ENCODE data around the gene OR1N1. TPM values are rescaled to one million over a fixed set of nuclear protein-coding genes. Genes with fewer than 3 reads are reported as not detected.

Gene OR1N1
- total and polyA plus RNA-seq, 2 of the 4 experiments (the other 2 are of a cell fraction): not detected

GRCh38 chr9:122518226-122518625 is 8.9 kb downstream of the OR1N1 start:
- dilution Hi-C loops (cut with HindIII; ENCODE audit: low sequenced_read_pairs, unreplicated experiment): no loop called here
- Histone ChIP-seq H3K14ac (replicated peaks; ENCODE audit: low read depth, low read length) (no peak overlapping the region), H2AK9ac (replicated peaks; ENCODE audit: low read depth, low read length, poor library complexity) (no peak overlapping the region), H3K9me1 (ENCODE audit: insufficient read depth, low read length) (no peaks in the 10 kb centered on the region), H3K27ac (ENCODE audit: insufficient read depth, low read length) (no peak overlapping the region), H4K5ac (ENCODE audit: low read depth, low read length) (no peak overlapping the region), H3K9ac (ENCODE audit: low read depth, low read length) (no peak overlapping the region), H3K9me3 (ENCODE audit: control insufficient read depth, insufficient read depth, low read length) (no peaks in the 10 kb centered on the region), H2BK15ac (ENCODE audit: low read depth, low read length) (no peak overlapping the region), H3K18ac (ENCODE audit: low read depth, low read length) (no peak overlapping the region), H2AFZ (replicated peaks; ENCODE audit: low read length, poor library complexity) (no peak overlapping the region), H3K36me3 (ENCODE audit: control insufficient read depth, insufficient read depth, low read length) (no peaks in the 10 kb centered on the region), H2BK120ac (ENCODE audit: low read depth, low read length) (no peak overlapping the region), H3K4me3 (ENCODE audit: insufficient read depth, low read depth, low read length) (no peak overlapping the region), H4K8ac (ENCODE audit: low read depth in 2 of 2, low read length in 2 of 2) (no peak overlapping the region), H4K91ac (ENCODE audit: insufficient read depth, low read depth, low read length) (no peak overlapping the region), H3K79me1 (ENCODE audit: low read depth in 1 of 2, low read length in 2 of 2) (no peaks in the 10 kb centered on the region), H3K4me1 (ENCODE audit: control insufficient read depth, insufficient read depth, low read length) (no peaks in the 10 kb centered on the region), H3K4me2 (ENCODE audit: low read depth, low read length) (no peak overlapping the region), H3K23ac (ENCODE audit: low read depth, low read length) (no peak overlapping the region), H2AK5ac (ENCODE audit: low read depth, low read length) (no peak overlapping the region), H3K56ac (ENCODE audit: extremely low read depth, insufficient read depth, low read length) (no peak overlapping the region), H3K27me3 (ENCODE audit: control insufficient read depth, insufficient read depth, low read length) (peaks cover 20% of the 10 kb centered on the region), H3K4ac (ENCODE audit: low read depth, low read length) (no peak overlapping the region), H2BK20ac (ENCODE audit: low read depth, low read length) (no peak overlapping the region), H2BK5ac (ENCODE audit: low read depth, low read length, poor library complexity, severe bottlenecking) (no peak overlapping the region), H4K20me1 (ENCODE audit: insufficient read depth, low read length) (no peaks in the 10 kb centered on the region)
- no TSS peak for BruUV-seq (replicated peaks)
- TF ChIP-seq FOS (IDR thresholded peaks at IDR 0.05; ENCODE audit: low read depth, low read length) (no peak), SMC3 (IDR thresholded peaks at IDR 0.05; ENCODE audit: low read depth, low read length) (no peak), MXI1 (IDR thresholded peaks at IDR 0.05; ENCODE audit: borderline replicate concordance, low read depth, low read length) (no peak), USF2 (IDR thresholded peaks at IDR 0.05; ENCODE audit: low read depth, low read length) (no peak), BHLHE40 (IDR thresholded peaks at IDR 0.05; ENCODE audit: low read depth, low read length) (no peak), MAFK (IDR thresholded peaks at IDR 0.05; ENCODE audit: low read depth, low read length) (no peak), CHD1 (IDR thresholded peaks at IDR 0.05; ENCODE audit: low read depth, low read length) (no peak), RCOR1 (IDR thresholded peaks at IDR 0.05; ENCODE audit: insufficient replicate concordance, low read length) (no peak), CTCF (conservative IDR thresholded peaks at IDR 0.05; ENCODE audit: low read depth, low read length) (no peak), POLR2A (IDR thresholded peaks at IDR 0.05; ENCODE audit: low read depth, low read length) (no peak), RFX5 (IDR thresholded peaks at IDR 0.05; ENCODE audit: low read depth, low read length) (no peak), ELK1 (IDR thresholded peaks at IDR 0.05; ENCODE audit: borderline replicate concordance, low read depth, low read length) (no peak)
- intact Hi-C loops (cut with micrococcal nuclease): no loop called here
- CTCF ChIA-PET: no interaction called here
- POLR2A ChIA-PET (ENCODE audit: unreplicated experiment): no interaction called here
- in situ Hi-C loops (cut with MboI; ENCODE audit: low sequenced_read_pairs): no loop called here
- DNase-seq (no peak), ATAC-seq (ENCODE audit: low read depth) (no peak)
- no CpG with 5 or more reads among the region's 2 CpGs for WGBS, 2 experiments (ENCODE audit: extremely low coverage in 2 of 2, insufficient read length in 1 of 2)
